GM18951 (cell line): ENCODE measurements around the gene NUCKS1.

Source experiments
- POLR2A ChIP-seq: IDR thresholded peaks from 4 replicates; pipeline ENCODE4 v1.6.1; 2011; ENCODE audit warnings: mild to moderate bottlenecking; ENCODE audit not compliant: insufficient read length, insufficient read depth; ENCODE audit errors: extremely low read depth
- in situ Hi-C: fragments of 300-500 bp; cut with MboI; formaldehyde crosslinking; loops from one replicate; pipeline ENCODE4 v1.12.0; 2022; ENCODE audit warnings: low sequenced_read_pairs, mixed read lengths, inconsistent platforms; ENCODE audit not compliant: unreplicated experiment

NUCKS1 gene

GRCh38 chr1:205782627-205783432, 32.8 kb upstream of the NUCKS1 start:
- in situ Hi-C loops: no loop called here

GRCh38 chr1:205780335-205780734, 30.4 kb upstream of the NUCKS1 start:
- TF ChIP-seq POLR2A: no peak
- in situ Hi-C loops: no loop called here

More at GRCh38 chr1:205782627-205783432, 32.8 kb upstream of the NUCKS1 start:
- no peak for TF ChIP-seq POLR2A

GRCh38 chr1:205777994-205778393, 28.0 kb upstream of the NUCKS1 start:
- no peak for TF ChIP-seq POLR2A
- in situ Hi-C loops: no loop called here

GRCh38 chr1:205775717-205776056, 25.7 kb upstream of the NUCKS1 start:
- in situ Hi-C loops: no loop called here
- TF ChIP-seq POLR2A: no peak

- in situ Hi-C loops: no loop called here
- TF ChIP-seq POLR2A: peak; percentile 44
Measured at GRCh38 chr1:205775015-205775716, 25.2 kb upstream of the NUCKS1 start, which contains the start of gene RAB29. Gene RAB29, minus strand, starts transcription at chr1:205775482. Its CDS starts 526 bp downstream, at chr1:205774956.

- no peak for TF ChIP-seq POLR2A
- in situ Hi-C loops: no loop called here
Measured at GRCh38 chr1:205774198-205775014, 24.4 kb upstream of the NUCKS1 start.

GRCh38 chr1:205772607-205773032, 22.6 kb upstream of the NUCKS1 start:
- TF ChIP-seq POLR2A: no peak
- in situ Hi-C loops: no loop called here

- in situ Hi-C loops: no loop called here
Measured at GRCh38 chr1:205770618-205771017, 20.6 kb upstream of the NUCKS1 start.

GRCh38 chr1:205769641-205770365, 19.8 kb upstream of the NUCKS1 start:
- TF ChIP-seq POLR2A: no peak
- in situ Hi-C loops: no loop called here

More at GRCh38 chr1:205770618-205771017, 20.6 kb upstream of the NUCKS1 start:
- no peak for TF ChIP-seq POLR2A

- TF ChIP-seq POLR2A: no peak
- in situ Hi-C loops: no loop called here
Measured at GRCh38 chr1:205767248-205767647, 17.3 kb upstream of the NUCKS1 start.

- in situ Hi-C loops: no loop called here
Measured at GRCh38 chr1:205766570-205766969, 16.6 kb upstream of the NUCKS1 start.

GRCh38 chr1:205766038-205766437, 16.1 kb upstream of the NUCKS1 start:
- in situ Hi-C loops: no loop called here
- no peak for TF ChIP-seq POLR2A

More at GRCh38 chr1:205766570-205766969, 16.6 kb upstream of the NUCKS1 start:
- no peak for TF ChIP-seq POLR2A

- no peak for TF ChIP-seq POLR2A
Measured at GRCh38 chr1:205764578-205764977, 14.6 kb upstream of the NUCKS1 start.

GRCh38 chr1:205763980-205764379, 14.0 kb upstream of the NUCKS1 start:
- TF ChIP-seq POLR2A: no peak
- in situ Hi-C loops: no loop called here

More at GRCh38 chr1:205764578-205764977, 14.6 kb upstream of the NUCKS1 start:
- in situ Hi-C loops: no loop called here
